ENCODE measurements around the gene UBR4.

UBR4 gene

GRCh38 chr1:19071674-19072281 is 138.3 kb downstream of the UBR4 start:
- no peak for DNase-seq

- no peak for DNase-seq
Measured at GRCh38 chr1:19070891-19071621, 139.0 kb downstream of the UBR4 start.

DNA sequence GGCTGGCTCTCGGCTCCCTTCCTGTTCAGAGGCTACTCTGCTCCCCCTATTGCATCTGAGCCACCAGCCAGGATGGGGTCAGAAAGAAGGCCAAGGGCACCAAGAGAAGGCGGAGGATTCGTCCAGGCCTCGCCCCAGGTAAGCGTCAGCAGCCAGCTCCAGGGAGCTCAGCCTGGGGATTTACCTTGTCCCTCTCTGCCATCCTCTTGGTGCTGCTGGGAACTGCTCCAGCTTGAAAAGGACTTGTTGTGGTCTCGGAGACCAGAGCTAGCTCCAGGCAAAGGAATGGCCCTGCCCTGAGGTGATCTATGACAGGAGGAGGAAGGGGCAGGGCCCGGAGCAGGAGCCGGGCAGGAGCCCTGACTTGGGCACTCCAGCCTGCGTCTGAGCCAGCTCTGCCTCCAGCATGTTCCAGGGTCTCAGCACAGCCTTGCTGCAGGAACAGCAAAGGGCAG is 139.8 kb downstream of the UBR4 start:
- no peak for DNase-seq

DNA sequence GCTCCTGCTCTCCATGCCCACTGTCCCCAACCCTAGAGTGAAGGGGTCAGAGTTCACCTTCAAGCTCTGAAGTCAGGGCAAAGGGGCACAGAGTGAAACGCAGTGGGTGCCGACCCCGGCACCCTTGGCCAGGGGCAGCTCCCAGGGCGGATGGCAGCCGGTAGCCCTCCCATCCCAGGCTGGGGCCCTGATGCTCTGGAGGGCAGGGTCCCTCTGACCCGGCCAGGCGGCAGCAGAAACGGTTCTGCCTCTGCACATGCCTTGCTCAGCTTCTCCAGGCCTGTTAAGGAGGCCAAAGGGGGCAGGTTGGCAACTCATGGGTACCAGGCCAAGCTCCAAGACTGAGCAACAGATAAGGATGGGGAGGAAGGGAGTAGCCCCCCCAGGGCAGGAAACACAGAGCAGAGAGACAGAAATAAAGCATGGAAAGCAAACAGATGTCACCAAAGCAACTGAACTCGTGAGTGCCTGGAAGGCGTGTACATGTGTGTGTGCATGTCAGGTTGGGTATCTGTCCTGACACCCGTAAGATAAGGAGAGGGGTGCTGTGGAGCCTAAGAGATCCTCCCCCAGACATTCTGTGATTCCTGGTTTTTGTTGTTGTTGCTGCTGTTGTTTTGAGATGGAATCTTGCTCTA is 141.3 kb downstream of the UBR4 start:
- DNase-seq, result no peak

GRCh38 chr1:19067912-19068638 is 142.0 kb downstream of the UBR4 start:
- DNase-seq, result no peak

DNA sequence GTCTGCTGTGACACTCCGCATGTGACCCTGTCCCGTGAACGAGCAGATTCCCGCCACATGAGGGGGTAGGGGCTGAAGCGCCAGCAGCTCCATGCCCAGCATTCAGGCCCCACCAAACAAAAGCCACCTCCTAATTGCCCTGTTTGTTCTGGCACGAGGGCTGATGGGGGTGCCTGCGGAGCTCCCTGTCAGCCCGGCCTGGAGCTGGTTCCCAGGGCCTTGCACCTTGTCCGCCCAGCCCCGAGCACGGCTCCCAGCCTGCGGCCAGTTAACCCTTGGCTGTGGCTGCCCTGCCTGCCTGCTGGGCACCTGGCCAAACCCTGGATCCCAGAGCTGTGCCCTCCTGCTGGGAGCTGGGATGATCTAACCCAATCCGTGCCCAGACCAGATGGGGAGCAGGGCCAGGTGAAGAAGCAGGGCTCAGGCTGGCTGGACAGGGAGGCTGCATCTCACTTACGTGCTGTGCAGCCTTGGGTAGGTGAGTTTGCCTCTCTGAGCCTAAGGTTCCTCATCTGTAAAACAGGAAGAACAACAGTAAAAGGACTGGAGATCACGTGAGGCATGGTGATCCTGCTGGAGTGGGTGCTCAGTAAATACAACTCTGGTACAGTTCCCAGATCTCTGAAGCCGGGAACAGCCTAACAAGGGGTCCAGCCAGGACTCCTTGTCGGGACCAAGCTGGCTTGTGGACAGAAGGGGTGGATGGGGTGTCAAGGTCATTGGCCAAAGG is 142.7 kb downstream of the UBR4 start:
- DNase-seq, result peak; percentile 34

GRCh38 chr1:19066874-19067181 is 143.2 kb downstream of the UBR4 start:
- no peak for DNase-seq

DNA sequence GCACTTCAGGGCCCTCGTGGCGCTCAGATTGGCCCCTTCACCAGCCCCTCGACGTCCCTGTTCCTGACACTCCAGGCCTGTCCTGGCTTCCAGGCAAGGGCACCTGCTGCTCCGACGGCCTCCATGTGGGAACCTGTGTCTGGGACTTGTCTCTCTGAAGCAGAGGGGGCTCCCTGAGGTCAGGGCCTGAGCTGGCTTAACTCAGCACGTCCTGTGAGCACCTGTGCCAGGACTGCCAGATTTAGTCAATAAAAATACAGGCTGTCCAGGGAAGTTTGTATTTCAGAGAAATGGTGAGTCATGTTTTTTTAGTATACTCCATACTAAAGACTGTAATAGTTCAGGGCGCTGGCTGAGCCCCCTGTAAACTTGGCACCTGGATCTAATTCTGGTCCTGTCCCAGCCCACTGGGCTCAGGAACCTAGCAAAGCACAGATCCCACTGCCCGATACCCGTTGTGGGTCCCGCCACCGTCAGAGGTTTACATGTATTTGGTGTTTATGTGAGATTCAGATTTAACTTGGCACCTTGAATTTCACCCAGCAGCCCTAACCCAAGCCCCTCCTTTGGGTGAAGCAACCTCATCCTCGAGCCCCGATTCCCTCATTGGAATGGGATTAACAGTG is 143.7 kb downstream of the UBR4 start:
- DNase-seq, result no peak

GRCh38 chr1:19065526-19066247 is 144.4 kb downstream of the UBR4 start:
- no peak for DNase-seq

DNA sequence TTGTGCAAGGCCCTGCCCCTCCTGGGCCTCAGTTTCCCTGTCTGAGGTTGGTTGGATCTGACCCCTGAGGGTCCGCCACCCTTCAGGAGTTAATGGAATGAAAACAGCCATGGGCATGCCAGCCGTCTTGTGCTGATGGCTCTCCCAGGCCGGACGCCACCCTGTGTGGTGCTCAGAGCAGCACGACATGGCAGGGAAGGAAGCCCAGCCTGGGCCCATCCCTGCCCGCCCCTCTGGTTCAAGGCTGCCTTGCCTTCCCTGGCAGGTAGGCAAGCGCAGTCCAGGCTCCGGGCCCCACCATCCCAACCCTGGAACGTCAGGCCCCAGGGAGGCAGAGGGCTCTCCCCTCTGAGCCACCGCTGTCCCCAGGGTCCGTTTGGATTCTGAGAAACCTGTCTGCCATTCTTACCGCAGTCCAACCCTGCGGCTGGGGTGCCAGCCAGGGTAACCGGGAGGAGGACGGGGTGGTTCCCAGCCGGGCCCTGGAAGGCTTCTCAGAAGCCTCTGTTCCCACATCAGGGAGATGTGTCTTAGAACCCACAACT is 145.1 kb downstream of the UBR4 start:
- no peak for DNase-seq

GRCh38 chr1:19063122-19063521 is 146.9 kb downstream of the UBR4 start:
- no peak for DNase-seq

- no peak for DNase-seq
Measured at GRCh38 chr1:19062258-19063029, 147.6 kb downstream of the UBR4 start.

- no peak for DNase-seq
Measured at GRCh38 chr1:19061798-19062197, 148.3 kb downstream of the UBR4 start.

DNA sequence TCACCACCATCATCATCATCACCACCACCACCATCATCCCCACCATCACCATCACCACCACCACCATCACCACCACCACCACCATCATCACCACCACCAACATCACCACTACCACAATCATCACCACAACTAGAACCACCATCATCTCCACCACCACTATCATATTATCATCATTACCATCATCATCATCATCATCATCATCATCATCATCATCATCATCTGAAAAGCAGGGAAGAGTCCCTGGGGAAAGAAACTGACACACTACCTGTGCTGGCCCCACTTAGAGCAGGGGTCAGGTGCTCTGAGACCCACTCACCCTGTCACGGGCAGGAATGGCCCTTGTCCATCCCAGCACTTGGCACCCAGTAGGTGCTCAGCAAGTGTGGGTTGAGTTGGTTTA is 148.7 kb downstream of the UBR4 start:
- DNase-seq, result no peak

DNA sequence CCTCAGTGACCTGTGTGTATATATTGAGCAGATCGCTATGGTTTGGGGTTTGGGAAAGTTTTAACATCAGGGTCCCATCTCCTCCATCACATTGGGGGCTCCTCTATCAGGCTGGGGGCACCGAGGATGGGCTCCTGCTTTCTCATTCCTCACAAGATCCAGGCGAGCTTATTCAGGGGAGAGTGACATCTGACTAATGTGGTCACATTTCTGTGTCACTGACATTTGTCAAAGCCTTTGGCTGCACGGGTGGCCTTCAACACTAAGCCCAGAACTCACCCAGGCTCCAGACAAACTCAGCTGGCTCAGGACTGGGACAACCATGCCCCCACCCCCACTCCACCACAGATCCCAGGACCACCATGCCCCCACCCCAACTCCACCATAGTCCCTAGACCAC is 150.3 kb downstream of the UBR4 start:
- no peak for DNase-seq

DNA sequence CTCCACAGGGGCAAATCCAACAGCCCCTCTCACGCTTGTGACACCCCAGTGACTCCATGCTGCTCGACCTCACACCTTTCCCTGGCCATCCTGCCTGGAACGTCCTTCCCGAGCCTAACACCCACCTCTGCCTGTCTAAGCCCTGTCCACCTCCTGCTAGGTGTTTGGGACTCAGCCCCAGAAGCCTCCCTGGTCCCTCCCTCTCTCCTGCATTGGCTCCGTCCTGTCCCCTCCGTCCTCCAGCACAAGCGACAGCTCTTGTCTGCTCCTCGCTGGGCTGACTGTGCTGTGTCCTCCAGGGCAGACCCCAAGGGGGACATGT is 151.6 kb downstream of the UBR4 start:
- no peak for DNase-seq

GRCh38 chr1:19057784-19058475 is 152.1 kb downstream of the UBR4 start:
- DNase-seq, result no peak

- no peak for DNase-seq
Measured at GRCh38 chr1:19057182-19057779, 152.8 kb downstream of the UBR4 start.

GRCh38 chr1:19055701-19056100 is 154.4 kb downstream of the UBR4 start:
- DNase-seq, result no peak

DNA sequence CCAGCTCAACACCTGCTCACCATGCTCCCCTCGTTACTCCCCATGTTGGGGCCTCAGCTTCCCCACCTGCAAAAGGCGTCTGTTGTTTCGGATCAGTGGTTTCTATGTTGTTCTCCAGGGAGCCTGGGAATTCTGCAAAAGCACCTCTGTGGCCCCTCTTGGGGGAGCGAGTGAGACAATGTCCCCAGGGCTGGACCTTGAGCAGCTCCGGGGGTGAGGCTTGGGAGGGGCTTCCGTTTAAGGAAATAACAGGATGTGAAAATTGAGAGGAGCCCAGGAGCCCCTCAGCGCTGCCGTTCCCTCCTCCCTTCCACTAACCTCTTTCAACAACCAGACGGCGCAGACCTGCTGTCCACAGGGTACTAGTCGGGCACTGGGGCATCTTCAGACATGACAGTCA is 155.1 kb downstream of the UBR4 start:
- DNase-seq, result no peak
